GM19240 (cell line): ENCODE results near the gene STX16.

Experiments used
- DNase-seq: peaks from one replicate; pipeline ENCODE4 v3.0.0; 2011; ENCODE audit warnings: low spot score; ENCODE audit not compliant: insufficient read length

STX16 gene, protein sequence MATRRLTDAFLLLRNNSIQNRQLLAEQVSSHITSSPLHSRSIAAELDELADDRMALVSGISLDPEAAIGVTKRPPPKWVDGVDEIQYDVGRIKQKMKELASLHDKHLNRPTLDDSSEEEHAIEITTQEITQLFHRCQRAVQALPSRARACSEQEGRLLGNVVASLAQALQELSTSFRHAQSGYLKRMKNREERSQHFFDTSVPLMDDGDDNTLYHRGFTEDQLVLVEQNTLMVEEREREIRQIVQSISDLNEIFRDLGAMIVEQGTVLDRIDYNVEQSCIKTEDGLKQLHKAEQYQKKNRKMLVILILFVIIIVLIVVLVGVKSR

DNA sequence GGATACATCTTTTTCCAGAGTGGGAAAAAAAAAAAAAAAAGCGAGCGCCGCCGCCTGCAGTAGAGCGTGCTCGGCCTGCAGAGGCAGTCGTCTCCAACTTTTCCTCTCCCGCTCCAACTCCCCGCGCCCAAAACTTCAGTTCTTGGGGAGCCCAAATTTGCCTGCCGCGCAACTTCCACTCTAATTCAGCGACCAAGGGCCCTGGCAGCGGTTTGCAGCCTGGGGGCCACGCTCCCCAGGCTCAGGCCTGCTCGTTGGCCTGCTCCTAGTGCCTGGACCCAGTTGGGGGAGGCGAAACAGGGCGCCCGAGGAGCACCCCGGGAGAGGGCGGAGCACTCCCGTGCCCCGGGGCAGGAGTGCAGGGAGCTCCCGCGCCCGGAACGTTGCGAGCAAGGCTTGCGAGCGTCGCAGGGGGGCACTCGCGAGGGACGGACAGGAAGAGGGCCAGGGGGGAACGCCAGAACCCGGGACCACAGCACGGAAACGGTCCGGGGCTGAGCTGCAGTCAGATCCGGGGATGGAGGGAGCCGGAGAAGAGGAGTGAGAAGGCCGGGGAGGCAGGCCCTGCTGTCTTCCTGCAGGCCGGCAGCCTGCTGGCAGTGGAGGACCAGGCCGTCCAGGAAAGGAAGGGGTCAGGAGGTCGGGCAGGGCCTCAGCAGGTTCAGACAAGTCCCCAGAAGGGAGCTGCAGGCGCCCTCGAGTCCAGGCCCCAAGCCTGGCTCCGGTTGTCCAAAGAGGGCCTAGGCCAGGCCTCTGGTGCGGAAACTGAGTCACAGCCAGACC is at the start of gene STX16:
STX16 (plus strand) TSS at position 508 of the 783 bp plus-strand sequence. CDS start 724 bp downstream, outside the sequence.
- DNase-seq: peak; percentile 88

DNA sequence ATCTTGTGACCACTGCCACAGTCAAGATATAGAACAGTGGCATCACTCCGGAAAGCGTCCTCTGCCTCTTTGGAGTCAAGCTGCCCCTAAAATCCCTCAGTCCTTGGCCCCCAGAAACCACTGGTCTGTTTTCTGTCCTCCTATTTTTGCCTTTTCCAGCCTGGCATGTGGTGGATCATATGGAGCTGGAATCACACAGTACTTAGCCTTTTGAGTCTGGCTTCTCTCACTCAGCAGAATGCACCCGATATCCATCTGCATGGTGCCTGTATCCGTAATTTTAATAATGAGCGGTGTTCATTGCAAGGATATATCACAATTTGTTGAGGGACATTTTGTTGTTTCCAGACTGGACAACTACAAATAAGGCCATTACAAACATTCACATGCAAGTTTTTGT is 49.0 kb upstream of the STX16 start:
- no peak for DNase-seq

DNA sequence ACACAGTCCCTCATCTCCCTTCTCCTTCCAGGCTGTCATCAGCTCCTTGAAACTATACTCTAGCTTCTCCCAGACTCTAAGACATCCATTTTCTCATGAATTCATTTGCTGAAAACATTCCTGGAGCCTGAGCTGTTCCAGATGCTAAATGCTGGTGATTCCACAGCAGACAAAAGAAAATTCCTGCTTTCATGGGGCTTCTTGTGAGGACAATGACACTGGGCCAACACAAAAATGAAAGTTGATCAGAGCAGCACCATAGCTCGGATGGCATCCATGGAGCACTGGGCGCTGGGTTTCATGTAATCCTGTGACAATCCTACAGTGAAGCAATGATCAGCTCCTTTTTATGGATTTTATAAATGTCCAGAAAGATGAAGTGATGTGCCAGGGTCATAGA is 47.4 kb upstream of the STX16 start:
- no peak for DNase-seq

DNA sequence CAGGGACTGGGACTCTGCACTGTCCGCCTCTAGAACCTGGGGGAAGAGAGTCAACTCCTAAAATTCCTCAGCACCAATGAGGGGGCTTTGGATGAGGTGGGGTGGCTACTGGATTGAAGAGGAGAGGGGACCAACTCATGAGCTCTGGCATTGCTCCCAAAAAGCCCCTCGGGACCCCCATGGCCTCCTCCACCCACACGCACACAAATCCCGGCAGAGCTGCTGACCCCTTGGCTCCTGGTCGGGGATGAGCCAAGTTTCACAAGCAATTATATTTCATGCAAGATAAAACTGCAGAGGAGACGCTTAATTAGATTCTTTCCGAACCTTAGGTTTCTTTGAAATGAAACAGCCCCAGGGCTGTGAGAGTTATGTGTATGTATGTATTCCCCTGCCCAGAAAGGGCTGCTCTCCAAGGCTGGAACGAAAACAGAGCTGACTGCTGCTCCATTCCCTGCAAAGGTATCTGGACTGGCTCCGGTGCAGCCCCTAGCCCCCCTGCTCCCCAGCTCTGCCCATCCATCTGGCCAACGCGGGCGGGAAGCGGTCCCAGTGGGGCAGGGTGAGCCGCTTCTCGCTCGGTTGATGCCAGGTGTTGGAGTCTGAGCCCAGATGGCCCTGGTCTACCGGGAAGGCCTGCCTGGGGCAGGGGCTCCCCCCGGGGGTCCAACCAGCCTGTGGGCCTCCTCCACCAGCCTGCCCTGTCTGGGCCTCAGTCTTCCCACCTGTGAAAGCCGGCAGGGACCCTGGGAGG is 46.8 kb upstream of the STX16 start:
- no peak for DNase-seq

DNA sequence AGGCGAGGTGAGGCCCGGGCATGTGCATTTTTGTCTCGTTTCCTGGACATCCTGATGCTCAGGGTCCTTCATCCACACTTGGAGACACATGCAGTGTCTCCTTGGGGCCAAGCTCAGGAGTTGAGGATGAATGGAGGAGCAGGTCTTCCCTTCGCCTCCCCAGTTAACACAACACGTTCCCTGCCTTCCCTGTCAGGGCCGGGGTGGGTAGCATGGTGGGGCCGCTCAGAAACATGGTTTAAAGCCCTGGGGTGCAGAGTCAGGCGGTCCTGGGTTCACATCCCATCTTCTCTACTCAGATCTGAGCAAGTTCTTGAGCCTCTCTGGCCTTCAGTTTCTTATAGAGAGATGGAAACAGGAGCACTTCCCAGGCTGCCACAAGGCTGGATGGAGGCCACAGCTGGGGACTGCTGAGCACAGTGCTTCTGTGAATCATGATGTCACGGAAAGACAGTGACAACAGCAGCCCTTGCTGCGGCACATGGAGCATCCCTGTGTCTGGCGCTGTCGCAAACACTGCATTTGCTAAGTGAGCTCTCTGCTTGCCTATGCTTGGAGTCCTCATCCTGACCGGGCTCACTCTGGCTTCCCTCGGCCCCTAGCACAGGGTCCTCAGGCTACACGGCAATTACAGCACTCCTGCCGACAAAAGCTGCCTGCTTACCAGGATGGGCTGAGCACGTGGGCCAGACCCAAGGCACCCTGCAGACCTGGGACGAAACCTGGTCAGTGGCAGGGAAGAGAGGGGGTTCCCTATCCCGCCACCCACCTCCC is 45.6 kb upstream of the STX16 start:
- no peak for DNase-seq

DNA sequence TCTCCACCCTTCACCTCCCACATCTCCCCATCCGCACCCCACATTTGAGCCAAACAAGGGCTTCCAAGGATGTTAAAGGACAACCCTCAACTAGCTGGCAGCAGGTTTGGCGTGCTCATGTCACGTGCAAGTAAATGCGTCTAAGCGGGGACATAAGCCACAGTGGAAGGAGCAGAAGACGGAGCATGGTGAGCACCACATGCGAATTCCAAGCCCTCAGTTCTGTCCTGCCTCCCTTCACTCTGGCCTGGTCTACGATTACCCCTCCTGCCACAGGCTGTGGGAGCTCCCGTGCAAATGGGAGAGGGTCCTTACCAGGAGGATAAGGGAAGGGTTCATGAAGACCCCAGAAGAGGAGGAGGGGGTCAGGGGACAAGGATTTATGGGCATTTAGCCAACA is 44.9 kb upstream of the STX16 start:
- no peak for DNase-seq

DNA sequence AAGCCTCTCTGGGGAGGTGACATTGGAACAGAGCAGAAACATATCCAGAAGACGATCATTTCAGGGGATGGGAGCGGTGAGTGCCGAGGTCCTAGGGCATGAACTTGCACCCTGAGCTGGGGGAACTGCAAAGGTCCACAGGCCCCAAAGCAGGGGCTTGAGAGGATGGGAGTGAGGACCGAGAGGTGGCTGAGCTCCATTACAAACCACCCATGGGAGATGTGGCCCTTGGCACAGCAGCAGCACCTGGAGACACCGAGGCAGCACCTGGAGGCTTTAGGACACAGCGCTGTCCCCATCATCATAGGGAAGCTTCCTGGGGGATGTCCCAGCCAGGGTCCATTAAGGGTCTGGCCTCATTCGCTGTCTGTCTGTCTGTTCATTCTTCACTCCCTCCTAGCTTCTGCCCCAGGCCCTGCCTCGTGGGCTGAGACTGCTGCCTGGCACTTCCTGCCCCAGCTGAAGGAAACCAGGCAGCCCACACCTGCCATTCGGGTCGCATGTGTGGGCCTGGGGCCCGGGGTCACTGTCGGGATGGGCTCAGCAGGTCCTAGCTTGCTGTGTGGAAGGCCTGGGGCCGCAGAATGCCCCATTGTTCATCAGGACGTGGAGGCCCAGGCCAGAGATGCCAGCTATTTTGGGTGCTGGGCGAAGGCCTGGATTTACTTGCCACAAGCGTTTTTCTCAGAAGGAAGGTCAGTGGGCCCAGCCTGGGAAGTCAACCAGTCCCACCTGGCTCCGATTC is 42.8 kb upstream of the STX16 start:
- no peak for DNase-seq

DNA sequence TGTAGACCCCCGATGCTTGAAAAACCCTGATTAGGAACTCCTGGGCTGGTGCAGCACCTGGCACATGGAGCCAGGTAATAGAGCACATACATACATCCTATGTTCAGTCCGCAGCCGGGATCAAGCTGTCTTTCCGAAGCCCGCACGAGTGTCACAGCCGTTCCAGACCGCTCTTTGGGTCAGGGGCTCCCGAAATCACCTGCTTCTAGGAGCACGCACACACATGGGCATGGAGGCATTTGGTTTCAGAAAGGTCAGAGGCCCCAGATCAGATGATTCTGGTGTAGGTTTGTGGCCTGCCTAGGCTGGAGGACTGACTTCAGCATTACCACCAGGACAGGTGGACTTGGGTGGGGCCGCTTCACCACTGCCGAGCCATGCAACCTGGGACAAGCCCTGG is 42.1 kb upstream of the STX16 start:
- no peak for DNase-seq

DNA sequence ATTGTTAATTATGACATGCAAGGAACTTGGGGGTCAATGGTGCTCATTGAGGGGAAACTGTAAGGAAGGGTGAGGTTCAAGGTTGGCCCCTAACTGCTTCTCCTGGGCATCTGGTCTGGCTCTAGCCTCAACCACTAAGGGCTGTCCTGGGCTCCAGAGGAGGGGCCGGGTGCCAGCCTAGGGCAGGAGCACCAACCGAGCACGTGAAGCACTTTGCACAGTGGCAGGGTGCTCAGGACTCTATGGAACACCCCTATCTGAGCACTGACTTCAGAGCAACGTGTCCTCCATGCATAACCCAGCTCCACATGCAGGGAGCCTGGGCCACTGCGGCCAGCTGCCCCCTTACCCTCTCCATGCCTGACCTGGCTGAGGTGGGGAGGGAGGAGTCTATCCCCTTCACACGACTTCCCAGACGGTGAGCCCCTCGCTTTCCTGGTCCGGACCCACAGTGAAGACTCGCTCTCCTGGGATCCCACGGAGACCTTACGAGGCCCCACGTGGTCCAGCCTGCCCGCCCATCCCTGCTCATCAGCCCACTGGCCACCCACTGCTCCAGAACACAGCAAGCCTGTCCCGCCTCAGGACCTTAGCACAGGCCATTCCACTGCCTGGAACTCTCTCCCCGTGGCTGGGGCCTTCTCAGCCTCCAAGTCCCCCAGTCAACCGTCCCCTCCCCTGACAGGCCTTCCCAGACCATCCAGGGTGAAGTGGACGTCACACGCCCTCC is 40.8 kb upstream of the STX16 start:
- no peak for DNase-seq

DNA sequence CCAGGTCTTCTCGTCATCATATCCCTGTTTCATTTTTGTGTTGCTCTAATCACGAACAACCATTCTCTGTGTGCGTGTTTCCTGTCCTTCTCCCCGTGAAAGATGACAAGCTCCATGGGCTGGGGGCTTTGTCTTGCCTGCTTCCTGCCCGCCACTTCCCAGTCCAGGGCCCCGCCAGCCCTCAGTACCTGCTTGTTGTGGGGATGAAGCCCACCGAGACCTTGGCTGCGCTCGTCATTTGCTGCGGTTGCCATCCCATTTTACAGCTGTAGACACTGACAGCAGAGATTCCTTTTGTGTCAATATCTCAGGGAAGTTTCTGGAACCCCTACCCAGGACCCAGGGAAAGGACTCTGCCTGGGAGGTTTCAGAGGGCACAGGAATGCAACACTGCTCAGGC is 40.3 kb upstream of the STX16 start:
- no peak for DNase-seq

DNA sequence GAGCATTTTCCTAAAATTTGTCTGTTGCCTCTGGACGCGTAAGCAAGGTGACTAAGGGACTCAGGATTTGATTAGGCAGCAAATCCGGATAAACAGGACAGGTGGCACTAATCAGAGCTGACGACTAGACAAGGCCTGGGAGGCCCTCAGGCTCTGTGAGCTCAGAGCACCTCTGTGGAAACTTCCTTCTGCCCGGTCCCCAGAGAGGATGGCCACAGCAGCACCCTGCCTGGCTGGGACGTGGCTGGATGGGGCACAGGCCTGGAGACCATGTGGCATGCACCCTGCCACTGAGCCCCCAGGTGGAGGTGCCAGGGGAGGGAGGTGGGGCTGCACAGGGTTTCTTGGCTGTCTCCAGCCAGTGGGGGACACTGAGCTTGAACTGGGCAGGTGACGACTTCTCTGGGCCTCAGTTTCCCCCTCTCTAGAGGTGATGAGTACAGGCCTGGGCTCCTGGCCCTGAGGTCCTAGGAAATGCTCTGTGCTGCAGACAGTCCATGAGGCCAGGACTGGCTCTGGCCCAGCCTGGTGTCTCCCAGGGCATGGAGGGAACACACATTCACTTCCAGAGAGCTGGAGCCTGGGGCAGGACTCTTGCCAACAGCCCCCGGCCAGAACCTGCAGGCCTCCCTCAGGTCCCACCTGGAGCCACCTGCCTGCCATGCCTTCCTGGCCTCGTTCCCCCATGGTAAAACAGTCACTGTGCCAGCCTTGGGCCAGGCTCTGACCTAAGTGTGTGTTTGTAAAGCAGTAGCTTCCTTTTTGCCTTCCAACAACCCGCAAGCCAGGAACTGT is 39.6 kb upstream of the STX16 start:
- DNase-seq: no peak

DNA sequence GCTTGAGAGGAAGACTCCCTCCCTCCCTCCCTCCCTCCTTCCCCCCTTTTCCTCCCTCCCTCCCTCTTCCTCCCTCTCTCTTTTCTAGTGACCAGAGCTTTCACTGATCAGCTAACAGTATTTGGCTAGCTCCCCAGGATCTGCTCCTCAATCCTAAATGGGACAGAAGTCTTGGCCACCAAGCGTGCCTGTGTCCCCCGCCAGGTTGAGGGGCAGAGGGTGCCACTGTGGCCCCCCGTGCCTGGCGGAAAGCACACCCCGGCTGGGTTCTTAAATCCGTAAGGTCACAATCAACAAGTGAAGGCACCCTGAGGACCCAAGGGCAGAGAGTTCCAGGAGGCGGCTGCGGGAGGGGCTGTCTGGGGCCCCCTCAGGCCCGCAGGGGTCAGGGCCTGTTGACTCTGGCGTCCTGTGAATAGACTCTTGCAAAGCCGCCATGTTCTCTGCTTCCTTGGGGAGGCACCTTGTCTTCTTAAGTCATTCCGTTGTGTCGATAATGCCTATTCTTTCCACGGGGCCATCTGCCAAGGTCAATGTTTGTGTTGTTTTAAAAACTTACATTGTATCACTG is 38.9 kb upstream of the STX16 start:
- DNase-seq: no peak

DNA sequence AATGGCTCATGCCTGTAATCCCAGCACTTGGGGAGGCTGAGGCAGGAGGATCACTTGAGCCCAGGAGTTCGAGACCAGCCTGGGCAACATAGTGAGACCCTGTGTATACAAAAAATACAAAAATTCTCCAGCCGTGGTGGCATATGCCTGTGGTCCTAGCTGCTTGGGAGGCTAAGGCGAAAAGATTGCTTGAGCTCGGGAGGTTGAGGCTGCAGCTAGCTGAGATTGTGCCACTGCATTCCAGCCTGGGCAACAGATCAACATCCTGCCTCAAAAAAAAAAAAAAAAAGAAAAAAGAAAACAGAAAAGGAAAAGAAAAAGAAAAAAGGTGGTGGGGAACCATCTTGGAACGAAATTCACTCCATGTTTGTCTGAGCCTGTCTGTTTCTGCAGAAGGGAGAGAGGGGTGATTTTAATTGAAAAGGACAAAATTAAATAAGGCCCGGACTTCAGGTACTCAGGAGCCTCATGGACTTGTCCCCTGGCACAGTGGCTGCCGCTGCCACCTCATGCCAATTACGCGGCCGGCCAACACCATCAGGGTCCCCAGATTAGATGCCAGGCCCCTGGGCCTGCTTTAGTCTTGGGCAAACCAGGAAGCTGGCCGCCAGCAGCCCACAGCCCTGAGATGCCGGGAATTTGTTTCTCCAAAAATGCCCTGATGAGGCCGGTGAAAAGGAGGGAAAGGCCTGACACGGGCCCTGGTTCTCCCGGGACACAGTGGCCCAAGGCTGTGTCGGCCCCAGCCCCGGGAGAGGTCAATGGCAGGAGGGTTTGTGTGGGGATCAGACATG is 37.8 kb upstream of the STX16 start:
- no peak for DNase-seq

DNA sequence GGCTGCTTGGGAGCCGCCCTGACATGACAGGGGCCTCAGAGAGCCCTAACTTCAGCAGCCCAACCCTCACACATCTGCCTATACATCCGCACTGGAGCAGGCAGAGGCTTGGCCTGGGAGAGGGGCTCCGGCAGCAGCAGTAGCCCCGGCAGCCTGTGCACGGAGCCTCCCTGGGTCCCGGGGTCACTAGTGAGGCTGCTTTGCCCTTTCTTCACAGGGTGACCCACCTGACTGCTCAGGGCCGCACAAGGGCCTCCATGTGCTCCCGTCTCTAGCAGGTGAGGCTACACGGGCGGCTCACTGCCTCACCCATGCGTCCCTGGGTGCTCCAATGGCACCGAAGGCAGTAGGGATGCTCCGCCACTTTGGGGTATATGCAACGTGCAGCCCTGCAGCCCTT is 36.7 kb upstream of the STX16 start:
- DNase-seq: no peak

DNA sequence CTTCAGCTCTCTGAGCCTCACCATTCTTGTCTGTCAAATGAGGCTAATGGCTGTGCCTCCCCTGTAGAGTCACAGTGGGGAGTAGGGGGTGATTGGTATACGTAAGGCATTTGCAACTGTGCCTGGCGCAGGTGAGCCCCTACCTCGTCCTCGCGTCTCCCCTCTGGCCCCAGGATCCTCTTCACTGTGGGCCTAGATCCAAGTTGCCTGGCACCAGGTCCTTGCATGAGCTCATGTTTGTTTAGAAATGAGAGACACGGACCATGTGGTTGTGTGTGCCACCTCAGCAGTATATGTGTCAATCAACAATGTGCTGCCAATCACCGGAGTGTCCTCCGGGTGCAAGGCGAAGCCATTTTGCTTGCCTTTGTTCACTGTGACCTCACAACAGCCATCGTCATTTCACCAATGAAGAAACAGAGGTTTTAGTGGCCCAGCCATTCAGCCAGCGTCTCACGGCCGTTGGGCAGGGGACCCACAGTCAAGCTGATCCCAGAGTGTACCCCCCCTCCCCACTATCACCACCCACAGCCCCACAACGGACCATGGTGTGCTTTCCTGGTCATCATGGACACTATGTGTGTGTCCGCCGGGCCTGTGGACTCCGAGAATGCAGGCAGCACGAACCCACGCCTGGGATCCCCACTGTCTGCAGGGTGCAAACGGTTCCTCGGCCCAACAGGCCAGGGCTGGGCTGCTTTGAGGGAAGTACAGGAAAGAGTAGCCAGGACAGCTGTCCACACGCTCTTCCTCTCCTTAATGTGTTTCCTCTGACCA is 35.9 kb upstream of the STX16 start:
- no peak for DNase-seq

DNA sequence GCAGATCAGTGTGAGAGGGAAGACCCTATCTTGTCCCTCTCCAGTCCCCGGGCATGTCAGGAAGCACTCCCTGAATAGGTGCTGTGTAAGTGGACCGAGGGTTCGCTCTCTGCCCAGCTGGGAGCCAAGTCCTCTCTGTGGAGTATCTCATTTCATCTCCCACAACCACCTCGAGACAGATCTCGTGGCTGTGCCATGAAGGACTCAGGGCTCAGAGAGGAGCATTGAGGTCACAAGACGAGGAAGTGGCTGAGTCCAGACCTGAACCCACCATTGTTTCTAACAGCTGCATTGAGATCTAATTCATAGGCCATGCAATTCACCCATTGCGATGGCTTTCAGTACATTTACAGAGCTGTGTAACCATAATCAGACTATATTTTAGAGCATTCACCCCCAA is 34.7 kb upstream of the STX16 start:
- DNase-seq: no peak

DNA sequence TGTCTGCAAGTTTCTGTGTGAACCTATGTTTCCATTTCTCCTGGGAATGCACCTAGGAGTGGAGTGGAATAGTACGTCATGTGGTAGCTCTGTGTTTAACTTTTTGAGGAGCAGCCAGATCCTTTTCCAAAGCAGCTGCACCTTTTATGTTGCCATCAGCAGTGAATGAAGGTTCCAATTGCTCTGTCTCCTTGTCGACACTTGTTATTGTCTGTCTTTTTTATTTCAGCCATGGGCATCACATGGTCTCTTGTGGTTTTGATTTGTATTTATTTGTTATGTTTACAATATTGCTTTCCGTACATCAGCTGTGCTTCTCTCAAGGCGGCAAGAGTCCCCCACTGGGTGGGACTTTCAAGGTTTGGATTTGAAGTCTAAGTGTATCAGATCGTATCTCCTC is 33.9 kb upstream of the STX16 start:
- no peak for DNase-seq
